Measurements from ENCODE around the gene M6PR.

Gene M6PR

DNA sequence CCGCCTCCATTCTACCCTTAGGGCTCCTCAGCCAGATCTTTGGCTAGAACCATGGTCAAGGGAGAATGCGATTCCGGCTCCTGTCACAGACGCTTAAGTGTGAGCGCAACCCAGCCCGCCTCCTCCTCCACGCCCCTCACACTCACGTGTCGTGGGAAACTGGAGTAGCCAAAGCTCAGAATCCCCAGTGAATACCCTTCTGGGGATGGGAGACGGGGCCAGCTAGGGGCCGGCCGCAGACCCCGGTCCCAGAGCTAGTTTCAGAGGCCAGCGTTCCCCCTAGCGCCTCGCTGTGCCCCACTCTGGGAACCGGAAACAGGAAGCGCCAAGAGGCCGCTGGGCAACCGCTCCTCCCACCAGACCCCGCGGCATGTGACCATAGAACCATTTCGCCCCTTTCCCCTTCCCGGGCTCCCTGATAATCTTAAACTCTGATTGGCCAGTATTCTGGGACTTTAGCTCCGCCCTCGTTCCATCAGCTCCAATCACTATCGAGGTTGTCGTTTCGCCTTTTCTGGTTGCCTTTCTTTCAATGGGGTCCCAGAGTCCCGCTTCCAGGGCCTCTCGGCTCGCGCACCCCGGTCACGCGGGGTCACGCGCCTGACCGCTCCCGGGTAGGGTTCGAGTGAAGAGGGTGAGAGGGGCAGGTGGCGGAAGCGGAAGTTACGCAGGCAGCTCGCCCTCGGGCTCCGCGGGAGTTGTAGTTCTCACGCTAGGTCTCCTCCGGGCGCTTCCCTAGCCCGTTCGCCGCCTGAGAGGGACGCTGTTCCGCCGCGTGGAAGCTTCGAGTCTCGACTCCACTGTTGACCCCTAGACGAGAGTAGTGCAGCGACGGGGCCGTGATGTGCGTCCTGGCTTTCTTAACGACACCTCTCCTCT lies at the start of gene M6PR:
Gene M6PR (minus strand): TSS at position 304 of the 879 bp plus-strand sequence. CDS start 3,241 bp downstream, outside the sequence.
- DNase-seq (ENCODE audit: low spot score), result peak; percentile 94

DNA sequence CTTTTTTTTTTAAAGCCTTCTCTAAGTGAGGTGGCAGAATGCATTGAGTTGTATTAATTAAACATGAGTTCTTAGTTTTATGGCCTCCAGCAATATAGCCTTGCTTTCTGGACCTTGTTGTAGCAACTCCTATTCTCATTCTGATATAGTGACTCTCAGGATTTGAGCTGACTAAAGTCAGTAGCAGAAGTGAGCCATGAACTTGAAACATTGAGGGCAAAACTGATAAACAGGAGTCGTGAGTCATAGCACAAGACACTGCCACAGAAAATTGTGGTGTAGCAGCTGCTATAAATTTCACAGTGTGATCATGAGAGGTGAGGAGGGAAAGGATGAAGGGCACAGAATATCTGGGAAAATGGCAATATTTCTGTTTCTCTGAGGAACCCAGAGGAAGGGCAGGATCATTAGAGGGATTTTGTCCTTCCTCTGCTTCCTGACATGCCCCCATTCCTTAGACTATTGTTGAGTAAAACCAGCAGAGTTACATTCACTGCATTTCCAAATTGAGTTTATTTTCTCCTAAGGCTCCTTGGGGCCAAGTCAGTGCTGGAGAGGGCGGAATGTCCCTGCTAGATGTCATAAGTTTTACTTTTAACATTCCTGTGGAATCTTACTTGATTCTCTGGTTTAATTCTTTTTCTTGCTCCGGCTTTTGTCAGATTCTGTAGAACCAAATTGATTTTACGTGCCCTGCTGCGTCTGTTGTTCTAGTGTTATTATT lies 47.4 kb upstream of the M6PR start:
- DNase-seq (ENCODE audit: low spot score), result peak; percentile 31

DNA sequence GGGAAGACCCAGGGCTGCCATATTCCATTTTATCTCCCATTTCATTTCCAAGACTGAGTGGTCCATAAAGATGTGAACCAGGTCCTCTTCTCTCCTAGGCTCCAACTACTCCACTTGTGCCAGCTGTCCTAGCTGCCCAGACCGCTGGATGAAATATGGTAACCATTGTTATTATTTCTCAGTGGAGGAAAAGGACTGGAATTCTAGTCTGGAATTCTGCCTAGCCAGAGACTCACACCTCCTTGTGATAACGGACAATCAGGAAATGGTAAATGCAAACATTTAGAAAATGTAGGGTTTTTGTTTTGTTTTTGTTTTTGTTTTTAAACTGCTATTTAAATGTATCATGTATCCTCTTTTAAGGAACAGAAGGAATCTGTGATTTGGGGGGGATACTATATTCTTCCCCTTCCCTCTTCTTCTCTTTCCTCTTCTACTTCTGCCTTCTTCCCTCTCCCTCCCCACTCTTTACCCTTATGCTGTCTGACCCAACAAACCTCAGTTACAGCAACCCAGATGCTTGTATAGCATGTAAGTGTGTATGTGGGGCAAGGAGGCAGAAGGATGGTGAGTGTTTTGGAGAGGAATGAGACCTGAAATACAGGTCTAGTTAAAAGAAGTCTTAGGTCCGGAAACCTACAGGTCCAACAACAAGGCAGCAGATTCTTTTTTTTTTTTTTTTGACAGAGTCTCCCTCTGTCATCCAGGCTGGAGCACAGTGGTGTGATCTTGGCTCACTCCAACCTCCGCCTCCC lies 45.8 kb upstream of the M6PR start:
- DNase-seq (ENCODE audit: low spot score), result no peak

DNA sequence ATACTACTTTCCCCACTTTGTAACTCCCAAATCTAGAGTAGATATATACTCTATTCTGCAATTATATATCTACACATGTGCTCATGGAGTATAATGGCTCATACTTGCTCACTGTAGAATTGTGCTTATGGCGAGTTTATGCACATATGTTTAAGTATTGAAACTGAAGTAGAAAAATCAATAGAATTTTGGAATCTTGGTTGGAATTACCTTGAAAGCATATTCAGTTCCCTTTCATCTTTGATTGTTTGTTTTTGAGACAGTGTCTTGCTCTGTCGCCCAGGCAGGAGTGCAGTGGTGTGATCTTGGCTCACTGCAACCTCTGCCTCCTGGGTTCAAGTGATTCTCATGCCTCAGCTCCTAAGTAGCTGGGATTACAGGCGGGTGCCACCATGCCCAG lies 44.4 kb upstream of the M6PR start:
- no peak for DNase-seq (ENCODE audit: low spot score)

DNA sequence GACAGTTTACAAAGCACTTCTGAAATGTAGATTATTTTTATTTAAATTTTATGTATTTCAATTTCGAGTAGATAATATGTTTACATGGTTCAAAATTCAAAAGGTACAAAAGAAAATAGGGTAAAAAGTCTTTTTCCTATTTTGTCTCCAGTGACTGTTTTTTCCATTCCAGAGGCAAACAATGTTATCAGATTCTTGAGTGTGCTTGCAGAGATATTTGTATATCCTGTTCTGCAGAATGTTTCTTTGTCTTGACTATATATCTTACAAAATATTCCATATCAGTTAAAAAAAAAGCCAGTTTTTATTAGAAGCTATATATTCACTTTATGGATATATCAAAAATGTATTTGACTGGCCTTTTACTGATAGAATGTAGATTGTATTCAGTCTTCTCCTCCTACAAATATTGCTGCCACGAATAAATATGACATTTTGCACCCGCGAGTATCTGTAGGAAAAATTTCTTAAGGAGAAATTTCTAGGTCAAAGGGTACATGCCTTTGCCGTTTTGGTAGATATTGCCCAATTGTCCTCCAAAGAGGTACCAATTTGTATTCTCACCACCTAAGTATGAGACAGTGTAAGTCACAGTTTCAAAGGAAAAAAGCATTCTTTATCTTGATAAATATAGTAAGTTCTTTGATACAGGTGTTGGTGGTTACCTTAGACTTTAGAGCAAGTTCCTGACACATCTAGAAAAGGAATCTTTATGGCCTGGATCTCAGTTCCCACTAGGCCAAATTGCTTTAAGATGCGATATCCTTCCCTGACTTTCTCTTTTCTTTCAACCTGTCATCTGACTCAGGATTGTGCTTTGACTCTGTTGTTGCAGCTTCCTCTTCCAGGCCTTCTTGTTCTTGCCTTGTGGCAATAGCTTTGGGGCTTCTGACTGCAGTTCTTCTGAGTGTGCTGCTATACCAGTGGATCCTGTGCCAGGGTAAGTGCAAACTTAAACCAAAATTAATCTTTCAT lies 42.2 kb upstream of the M6PR start:
- no peak for DNase-seq (ENCODE audit: low spot score)

DNA sequence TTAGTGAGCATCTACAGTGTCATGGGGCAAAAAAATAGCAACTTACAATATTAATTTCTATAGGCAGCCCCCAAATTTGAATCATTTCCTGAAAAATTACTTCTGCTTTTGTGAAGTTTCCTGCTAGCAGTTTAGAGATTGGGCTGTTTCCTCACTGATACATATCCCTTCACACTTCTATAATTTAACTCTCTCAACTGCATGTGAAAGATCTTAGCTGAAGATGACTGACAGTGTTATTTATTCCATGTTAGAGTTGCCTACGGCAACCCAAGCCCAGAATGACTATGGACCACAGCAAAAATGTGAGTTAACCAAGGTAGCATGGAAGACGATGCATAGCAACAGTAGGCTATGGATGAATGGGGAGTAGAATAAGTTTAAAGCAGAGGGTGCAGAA lies 40.0 kb upstream of the M6PR start, which contains the start of gene KLRG1:
Gene KLRG1 (plus strand): TSS at position 134 of the 400 bp plus-strand sequence. CDS start 90 bp downstream, at position 224.
- DNase-seq (ENCODE audit: low spot score), result no peak

DNA sequence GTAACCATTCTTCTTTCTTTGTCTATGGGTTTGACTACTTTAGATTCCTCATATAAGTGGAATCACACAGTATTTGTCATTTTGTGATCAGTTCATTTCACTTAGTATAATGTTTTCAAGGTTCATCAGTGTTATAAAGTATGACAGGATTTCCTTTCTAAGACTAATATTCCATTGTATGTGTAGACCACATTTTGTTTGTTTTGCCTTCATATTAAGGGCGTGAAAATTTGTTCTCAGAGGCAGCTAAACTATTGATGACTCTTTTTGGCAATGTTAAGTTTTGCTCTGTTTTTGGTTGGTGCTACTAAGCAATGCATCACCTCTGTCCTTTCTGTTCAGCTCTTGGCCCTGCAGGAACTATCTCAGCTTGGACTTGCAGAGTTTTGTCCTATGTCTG lies 38.2 kb upstream of the M6PR start:
- no peak for DNase-seq (ENCODE audit: low spot score)

DNA sequence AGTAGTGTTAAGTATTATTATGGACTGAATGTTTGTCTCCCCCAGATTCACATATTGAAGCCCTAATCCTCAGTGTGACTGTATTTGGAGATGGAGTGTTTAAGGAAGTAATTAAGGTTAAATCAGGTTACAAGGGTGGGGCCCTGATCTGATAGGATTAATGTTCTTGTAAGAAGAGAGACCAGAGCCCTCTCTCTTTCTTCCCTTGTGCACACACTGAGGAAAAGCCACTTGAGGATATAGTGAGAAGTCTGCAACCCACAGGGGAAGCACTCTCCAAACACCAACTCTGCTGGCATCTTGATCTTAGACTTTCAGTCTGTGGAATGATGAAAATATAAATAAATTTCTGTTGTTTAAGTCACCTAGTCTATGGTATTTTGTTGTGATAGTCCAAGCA lies 37.7 kb upstream of the M6PR start:
- no peak for DNase-seq (ENCODE audit: low spot score)

DNA sequence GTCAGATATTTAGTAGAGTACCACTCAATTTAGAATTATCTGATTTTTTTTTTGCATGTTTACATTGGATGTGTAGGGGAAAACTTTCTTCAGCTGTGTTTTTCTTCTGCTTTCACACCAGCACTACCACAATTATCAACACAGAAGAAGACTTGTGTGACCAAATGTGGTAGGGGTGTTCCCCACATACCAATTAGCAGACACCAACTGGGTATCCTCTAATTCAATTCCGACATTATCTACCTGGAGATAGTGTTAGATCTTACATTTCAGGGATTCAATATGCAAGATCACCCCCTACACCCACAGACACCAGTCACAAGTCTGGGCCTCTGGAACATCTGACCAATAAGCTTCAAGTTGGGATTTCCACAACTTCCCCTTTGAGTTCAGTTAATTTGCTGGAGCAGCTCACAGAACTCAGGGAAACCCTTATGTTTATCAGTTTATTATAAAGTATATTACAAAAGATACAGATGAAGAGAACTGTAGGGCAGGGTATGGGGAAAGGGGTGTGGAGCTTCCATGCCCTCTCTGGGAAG lies 35.8 kb upstream of the M6PR start:
- DNase-seq (ENCODE audit: low spot score), result no peak

DNA sequence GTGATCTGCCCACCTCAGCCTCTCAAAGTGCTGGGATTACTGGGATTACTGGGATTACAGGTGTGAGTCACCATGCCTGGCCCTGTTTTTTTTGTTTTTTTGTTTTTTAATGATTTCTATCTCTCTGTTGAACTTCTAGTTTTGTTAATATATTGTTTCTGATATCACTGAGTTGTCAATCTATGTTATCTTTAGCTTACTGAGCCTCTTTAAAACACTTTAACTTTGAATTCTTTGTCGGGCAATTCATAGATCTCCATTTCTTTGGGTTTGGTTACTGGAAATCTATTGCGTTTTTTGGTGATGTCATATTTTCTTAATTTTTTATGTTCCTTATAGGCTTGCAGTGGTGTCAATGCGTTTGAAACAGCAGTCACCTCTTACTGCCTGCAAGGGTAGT lies 30.7 kb upstream of the M6PR start:
- no peak for DNase-seq (ENCODE audit: low spot score)

DNA sequence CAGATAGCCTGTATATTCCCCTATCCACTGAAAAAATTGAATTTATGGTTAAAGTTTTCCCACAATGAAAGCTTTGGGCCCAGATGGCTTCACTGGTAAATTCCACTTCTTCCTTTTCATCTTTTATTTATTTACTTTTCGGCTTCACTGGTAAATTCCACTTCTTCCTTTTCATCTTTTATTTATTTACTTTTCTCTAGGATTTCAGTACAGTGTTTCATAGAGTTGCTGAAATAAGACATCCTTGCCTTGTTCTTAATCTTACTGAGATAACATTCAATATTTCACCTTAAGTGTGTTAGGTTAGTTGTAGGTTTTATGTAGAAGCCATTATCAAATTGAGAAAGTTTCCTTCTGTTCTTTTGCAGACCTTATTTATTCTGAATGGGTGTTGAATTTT lies 21.0 kb upstream of the M6PR start:
- DNase-seq (ENCODE audit: low spot score), result no peak

DNA sequence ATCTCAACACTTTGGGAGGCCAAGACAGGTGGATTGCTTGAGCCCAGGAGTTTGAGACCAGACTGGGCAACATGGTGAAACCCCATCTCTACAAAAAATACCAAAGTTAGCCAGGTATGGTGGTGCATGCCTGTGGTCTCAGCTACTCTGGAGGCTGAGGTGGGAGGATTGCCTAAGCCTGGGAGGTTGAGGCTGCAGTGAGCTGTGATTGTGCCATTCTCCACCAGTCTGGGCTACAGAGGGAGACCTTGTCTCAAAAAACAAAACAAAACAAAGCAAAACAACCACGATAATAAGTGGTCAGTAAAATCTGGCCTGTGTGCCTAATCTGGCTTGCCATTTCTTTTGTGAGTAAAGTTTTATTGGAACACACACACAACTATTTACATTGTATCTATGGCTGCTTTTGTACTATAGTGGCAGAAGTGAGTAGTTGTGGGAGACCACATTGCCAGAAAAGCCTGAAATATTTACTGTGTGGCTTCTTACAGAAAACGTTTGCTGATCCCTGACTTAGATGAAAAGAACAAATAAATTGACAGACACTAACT lies 20.5 kb upstream of the M6PR start:
- no peak for DNase-seq (ENCODE audit: low spot score)

DNA sequence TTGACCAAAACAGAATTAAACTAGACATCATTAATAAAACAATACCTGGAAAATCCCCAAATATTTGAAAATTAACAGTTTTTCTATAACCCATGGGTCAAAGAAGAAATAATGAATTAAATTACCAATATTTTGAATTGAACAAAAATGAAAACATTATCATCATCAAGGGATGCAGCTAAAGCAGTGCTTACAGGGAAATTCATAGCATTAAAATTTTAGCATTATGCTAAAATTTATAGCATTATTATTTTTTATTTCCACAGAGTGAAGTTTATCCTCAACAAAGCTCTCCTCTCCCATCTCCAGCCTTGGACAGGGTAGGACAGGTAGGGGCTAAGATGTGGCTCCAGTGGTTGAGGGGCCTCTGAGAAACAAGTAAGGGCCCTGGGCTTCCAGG lies 19.3 kb upstream of the M6PR start:
- DNase-seq (ENCODE audit: low spot score), result no peak

DNA sequence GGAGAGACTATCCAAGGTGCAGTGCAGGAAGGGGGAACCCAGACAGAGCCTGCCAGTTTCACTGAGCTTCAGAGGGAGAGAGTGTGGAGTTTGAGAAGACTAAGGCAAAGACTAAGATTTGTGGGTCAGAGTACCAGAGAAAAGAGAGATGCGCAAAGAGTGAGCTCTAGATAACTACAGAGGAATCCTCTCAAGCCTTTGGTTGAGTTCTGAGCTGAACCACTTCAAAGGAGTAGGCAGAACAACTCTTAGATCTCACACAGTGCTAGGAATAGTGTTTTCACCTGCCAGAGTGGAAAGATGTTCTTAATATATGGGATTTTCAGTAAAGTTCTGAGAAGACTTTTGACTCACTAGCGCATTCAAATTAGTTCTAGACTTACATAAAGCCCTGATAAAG lies 10.7 kb upstream of the M6PR start:
- DNase-seq (ENCODE audit: low spot score), result no peak

DNA sequence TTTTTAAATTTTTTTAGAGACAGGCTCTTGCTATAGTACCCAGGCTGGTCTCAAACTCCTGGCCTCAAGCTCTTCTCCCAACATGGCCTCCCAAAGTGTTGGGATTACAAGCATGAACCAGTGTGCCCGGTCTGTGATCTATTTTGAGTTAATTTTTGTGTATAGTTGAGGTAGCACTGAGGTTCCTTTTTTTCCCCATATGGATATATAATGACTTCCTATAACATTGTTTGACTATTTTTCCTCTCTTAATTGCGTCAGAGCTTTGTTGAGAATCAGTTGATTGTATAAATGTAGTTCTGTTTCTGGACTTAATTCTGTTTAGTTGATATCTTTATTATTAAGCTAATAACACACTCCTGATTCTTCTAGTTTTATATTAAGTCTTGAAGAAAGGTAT lies 8.6 kb upstream of the M6PR start:
- DNase-seq (ENCODE audit: low spot score), result no peak

DNA sequence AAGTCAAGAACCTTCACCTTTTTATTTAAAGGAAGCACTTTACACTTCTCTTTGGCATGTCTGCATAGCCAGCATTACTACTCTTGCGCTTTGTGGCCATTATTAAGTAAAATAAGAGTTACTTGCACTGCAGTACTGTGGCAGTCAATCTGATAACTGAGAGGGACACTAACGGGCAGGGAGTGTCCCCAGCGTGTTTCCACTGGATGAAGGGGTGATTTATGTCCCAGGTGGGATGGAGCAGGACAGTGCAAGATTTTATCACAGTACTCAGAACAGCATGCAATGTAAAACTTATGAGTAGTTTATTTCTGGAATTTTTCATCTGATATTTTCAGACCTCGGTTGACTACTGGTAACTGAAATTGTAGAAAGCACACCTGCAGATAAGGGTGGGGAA lies 8.1 kb upstream of the M6PR start:
- no peak for DNase-seq (ENCODE audit: low spot score)

DNA sequence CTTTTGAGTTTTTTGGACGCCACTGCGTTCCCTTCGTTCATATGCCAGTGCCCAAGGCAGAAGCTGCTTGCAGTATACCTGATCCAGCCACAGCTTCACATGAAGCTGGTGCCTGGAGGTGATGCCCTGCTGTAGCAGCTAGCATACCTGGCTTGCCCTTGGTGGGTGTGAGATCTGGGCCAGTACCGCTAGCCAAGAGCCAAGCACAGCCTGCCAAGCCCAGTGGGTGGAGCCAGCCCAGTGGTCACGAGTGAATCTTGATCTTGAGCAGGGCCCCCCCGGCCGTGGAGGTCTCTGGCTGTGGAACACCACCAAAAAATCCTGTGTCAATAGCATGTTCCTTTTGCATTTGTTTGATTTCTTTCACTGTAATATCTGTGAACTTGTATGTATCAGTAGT lies 7.3 kb upstream of the M6PR start:
- DNase-seq (ENCODE audit: low spot score), result no peak

DNA sequence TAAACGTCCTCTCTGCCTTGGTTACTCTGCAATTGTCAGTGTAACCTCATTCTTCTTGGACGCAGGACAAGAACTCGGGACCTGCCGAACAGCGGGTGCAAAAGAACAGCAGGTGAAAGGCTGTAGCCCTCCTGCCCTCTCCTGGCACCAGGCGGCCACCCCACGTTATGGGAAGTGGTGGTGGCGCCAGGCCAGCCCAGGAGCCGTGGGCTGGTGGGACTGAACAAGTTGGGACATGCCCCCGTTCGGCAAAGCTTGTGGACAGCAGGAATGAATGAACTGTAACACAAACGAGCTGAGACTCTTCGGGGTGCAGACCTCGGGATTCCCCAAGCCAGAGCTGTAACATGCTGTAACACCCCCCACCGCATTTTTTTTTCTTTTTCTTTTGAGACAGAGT lies 6.6 kb upstream of the M6PR start:
- DNase-seq (ENCODE audit: low spot score), result no peak

DNA sequence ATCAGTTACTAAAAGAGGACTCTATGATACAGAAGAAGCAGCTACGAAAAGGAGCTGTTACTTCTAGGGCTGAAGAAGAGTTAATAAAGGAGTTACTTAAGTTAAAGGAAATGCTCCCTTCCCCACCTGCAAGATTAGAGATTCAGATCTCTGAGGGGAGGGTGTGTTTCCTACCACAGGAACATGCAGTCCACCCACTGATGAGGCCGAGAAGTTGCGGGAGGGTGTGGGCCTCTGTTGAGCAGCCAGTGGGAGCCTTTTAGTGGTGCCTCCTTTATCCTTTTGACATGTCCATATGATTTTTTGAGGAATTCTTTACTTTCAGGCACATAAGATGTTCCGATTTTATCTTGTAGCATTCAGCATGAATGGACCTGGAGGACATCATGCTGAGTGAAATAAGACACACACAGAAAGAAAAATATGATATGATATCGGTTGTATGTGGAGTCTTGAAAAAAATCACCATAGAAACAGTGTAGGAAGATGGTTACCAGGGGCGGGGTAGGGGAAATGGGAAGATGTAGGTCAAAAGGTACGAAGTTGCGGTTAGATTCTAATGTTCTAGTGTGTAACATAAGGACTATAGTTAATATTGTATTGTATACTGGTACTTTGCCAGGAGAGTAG lies 4.4 kb upstream of the M6PR start:
- DNase-seq (ENCODE audit: low spot score), result no peak

DNA sequence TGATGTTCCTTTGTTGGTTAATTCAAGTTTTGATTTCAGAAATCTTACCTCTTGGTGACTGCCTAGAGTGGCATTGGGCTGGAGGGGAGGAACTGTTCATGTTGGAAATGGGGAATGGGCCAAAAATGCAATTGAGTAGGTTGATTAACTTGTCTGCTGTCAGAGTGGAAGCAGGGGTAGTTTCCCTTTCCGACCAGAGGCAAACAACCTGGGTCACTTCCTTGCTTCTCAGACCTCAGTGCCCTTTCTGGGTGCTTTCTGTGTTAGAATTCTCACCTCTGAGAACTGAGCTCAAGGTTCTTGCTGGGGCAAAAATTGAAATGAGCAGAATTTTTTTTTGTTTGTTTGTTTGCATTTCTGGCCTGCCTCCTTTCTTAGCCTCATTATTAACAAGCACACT lies 2.3 kb upstream of the M6PR start:
- no peak for DNase-seq (ENCODE audit: low spot score)
